Esophagus squamous epithelium (tissue), 4 donors: ENCODE results near the gene DUS1L.

ENCODE experiments used
- POLR2A ChIP-seq, 4 donors: fragments of 450-650 bp; IDR thresholded peaks; one replicate each; pipeline ENCODE4 v1.6.1; 2017; ENCODE audit warnings: antibody characterized with exemption in 4 of 4, mild to moderate bottlenecking in 4 of 4, moderate library complexity in 3 of 4
- TF ChIP-seq, protein P1 (sequence below), 6 experiments: fragments of 450-650 bp in 4 of 6; fragments of 200-600 bp in 2 of 6; sonication (generic) in 2 of 6; IDR thresholded peaks; one replicate each; pipeline ENCODE4 v1.5.1; 2016 to 2019; ENCODE audit warnings: antibody characterized with exemption in 6 of 6, mild to moderate bottlenecking in 4 of 6, moderate library complexity in 4 of 6

DNA sequence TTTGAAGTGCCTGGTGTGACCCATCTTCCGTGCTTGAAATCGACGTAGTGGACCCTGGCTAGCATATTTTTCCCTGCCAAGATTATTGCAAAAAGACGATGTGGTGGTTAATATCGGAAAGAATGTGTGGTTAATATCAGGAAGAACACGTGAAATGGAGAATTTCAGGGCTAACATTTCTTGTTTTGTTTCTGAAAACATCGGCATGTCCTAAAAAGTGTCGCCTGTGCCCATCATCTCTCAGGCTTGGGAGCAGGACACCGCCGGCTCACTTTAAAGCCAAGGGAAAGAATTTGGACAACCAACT, 27.8 kb downstream of the DUS1L start:
- TF ChIP-seq, protein P1, sequence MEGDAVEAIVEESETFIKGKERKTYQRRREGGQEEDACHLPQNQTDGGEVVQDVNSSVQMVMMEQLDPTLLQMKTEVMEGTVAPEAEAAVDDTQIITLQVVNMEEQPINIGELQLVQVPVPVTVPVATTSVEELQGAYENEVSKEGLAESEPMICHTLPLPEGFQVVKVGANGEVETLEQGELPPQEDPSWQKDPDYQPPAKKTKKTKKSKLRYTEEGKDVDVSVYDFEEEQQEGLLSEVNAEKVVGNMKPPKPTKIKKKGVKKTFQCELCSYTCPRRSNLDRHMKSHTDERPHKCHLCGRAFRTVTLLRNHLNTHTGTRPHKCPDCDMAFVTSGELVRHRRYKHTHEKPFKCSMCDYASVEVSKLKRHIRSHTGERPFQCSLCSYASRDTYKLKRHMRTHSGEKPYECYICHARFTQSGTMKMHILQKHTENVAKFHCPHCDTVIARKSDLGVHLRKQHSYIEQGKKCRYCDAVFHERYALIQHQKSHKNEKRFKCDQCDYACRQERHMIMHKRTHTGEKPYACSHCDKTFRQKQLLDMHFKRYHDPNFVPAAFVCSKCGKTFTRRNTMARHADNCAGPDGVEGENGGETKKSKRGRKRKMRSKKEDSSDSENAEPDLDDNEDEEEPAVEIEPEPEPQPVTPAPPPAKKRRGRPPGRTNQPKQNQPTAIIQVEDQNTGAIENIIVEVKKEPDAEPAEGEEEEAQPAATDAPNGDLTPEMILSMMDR (IDR thresholded peaks at IDR 0.05): no peak
- no peak for TF ChIP-seq POLR2A (IDR thresholded peaks at IDR 0.05)
